Stimulated activated CD4-positive, alpha-beta T cell treated with anti-CD3 and anti-CD28 coated beads, Interleukin-4, amount 100 ng/mL, for 1 hour (primary cell): ENCODE measurements around the gene CREG1.
A peak's percentile ranks its signal among the peaks of the same experiment; 100 is the strongest.

Experiments used
- DNase-seq: peaks from one replicate; pipeline ENCODE4 v3.0.0-alpha.2; 2020

Gene CREG1

GRCh38 chr1:167529829-167530474 lies 23.6 kb downstream of the CREG1 start:
- no peak for DNase-seq

- DNase-seq = no peak
Observed at GRCh38 chr1:167528057-167528728, 25.4 kb downstream of the CREG1 start.

GRCh38 chr1:167526667-167527383 lies 26.7 kb downstream of the CREG1 start:
- DNase-seq = no peak

GRCh38 chr1:167524651-167525050 lies 28.9 kb downstream of the CREG1 start:
- DNase-seq = no peak

GRCh38 chr1:167522246-167522645 lies 31.3 kb downstream of the CREG1 start:
- DNase-seq = no peak

GRCh38 chr1:167520711-167521206 lies 32.8 kb downstream of the CREG1 start:
- DNase-seq = no peak

- peak; percentile 60 for DNase-seq
Observed at GRCh38 chr1:167518331-167518700, 35.2 kb downstream of the CREG1 start, which contains the start of gene CD247. CD247 (minus strand) TSS chr1:167518529; CDS start chr1:167518465, 64 bp downstream.

- DNase-seq = peak; percentile 88
Observed at GRCh38 chr1:167517535-167518330, 35.8 kb downstream of the CREG1 start.

GRCh38 chr1:167516404-167517388 lies 36.9 kb downstream of the CREG1 start:
- DNase-seq = peak; percentile 31

- DNase-seq = no peak
Observed at GRCh38 chr1:167515893-167516321, 37.7 kb downstream of the CREG1 start.

- no peak for DNase-seq
Observed at GRCh38 chr1:167515461-167515860, 38.1 kb downstream of the CREG1 start.

- no peak for DNase-seq
Observed at GRCh38 chr1:167514288-167514687, 39.3 kb downstream of the CREG1 start.

GRCh38 chr1:167512046-167512654 lies 41.4 kb downstream of the CREG1 start:
- DNase-seq = no peak

- no peak for DNase-seq
Observed at GRCh38 chr1:167511374-167511986, 42.1 kb downstream of the CREG1 start.

GRCh38 chr1:167510881-167511280 lies 42.7 kb downstream of the CREG1 start:
- no peak for DNase-seq

- DNase-seq = no peak
Observed at GRCh38 chr1:167510244-167510643, 43.3 kb downstream of the CREG1 start.

- no peak for DNase-seq
Observed at GRCh38 chr1:167509587-167509986, 44.0 kb downstream of the CREG1 start.

GRCh38 chr1:167507719-167508118 lies 45.8 kb downstream of the CREG1 start:
- DNase-seq = no peak

- DNase-seq = no peak
Observed at GRCh38 chr1:167504467-167504827, 49.1 kb downstream of the CREG1 start.

GRCh38 chr1:167503626-167504466 lies 49.7 kb downstream of the CREG1 start:
- DNase-seq = no peak
